IPS-11a (cell line): Measurements from ENCODE around the gene MED29.

Source experiments
- H3K4me3 ChIP-seq: one replicate; pipeline ENCODE4 v1.5.1; 2013; ENCODE audit warnings: low read depth, low read length, control low read depth

MED29 gene

DNA sequence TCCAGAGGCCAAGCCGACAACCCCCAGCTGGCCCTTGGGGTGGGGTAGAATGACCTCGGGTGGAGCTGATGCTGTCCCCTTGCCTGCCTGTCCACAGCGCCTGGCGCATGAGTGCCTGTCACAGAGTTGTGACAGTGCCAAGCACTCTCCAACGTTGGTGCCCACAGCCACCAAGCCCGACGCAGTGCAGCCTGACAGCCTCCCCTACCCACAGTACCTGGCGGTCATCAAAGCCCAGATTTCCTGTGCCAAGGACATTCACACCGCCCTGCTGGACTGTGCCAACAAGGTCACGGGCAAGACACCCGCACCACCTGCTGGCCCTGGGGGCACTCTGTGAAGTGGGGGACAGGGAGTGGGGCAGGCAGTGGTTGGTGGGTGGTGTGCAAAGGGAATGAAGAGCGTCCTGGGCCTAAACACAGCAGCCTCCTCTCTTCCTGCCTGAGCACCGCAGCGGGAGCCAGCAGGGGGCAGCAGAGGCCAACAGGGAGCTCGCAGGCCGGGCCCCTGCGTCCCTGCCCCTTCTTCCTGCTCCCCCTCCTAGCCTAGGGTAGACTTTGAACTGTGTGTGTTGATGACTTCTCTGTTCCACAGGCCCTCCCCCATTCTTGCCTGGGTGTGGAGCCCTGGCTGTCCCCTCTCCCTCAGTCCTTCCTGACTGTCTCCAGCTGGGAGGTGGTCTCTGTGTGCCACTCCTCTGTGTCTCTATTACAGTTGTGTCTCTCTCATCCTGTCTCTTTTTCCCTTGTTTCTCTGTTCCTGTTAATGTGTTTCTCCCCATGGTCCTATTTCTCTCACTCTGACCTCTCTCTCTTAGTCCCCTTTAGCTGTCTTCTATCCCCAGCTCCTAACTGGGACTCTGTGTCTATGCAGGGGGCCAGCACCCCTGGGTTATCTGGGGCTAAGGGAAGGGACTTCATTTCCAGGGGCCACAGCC, 6.5 kb downstream of the MED29 start:
- H3K4me3 ChIP-seq: no peak overlapping the region

DNA sequence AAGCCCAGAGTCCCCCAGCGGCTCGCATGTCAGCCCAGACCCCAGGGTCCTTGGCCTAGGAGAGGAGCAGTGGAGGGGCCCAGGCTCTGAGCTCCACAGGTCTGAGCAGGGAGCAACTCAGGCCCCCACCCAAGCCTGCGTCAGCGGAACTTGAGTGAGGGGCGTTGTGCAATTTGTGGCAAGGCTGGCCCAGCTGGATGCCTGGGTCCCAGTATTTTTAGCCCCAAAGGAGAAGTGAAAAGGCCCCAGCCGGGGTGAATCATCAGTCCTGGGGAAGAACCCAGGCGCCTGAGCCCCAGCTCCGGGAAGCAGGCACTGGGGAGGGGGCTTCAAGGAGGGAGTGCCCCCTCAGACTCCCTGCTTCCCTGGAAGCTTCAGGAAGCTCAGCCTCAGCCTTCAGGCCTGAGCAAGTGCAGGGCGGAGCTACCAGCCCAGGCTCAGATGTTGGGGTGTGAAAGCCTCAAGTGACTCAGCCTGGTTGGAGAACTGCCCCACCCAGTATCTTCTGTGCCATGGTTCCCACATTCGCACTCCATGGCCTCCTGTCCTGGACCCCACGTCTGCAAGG, 7.2 kb downstream of the MED29 start:
- H3K4me3 ChIP-seq: no peak overlapping the region

DNA sequence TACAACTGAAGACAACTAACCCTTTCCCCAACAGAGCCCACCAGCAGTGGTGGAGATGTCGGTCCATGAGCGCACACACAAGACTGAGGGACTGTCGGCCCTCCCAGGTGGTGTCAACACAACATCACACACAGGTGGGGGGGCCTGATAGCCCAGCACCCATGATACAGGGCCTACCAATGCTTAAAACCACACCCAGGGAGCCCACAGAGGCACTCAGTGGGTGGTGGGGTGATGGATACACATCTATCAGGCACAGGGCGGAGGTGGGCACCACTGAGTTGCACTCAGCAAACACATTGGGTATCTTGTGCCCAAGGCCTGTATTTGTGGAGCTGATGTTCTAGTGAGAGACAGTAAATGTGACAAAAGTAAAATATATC, 8.5 kb downstream of the MED29 start:
- no peak overlapping the region for H3K4me3 ChIP-seq

DNA sequence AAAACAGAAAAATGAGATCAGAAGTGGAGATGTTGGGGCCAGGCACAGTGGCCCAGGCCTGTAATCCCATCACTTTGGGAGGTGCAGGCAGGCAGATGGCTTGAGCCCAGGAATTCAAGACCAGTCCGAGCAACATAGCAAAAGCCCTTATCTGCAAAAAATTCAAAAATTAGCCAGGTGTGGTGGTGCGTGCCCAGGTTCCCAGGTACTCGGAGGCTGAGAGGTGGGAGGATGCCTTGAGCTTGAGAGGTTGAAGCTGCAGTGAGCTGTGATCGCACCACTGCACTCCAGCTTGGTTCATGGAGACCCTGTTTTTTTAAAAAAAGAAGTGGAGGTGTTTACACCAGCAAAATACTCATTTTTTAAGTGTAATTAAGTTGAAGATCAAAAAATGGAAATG, 8.9 kb downstream of the MED29 start:
- no peak overlapping the region for H3K4me3 ChIP-seq

DNA sequence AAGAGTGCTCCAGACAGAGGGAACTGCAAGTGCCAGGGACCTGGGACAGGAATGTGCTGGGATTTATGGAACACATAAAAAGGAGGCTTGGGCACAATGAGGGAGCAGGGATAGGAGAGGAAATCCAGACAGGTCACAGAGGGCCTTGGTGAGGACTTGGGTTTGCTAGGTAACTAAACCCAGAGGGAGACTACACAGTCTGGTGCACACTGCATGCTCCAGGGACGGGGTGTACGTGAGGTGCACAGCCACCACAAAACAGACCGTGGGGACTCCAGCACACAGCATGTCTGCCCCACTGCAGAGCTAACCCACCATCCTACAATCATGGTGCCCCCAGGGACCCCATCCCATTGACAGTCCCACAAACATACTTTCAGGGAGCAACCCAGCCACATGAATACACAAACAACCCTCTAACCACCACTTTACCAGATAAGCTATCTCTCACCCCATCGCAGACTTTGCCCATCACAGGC, 9.9 kb downstream of the MED29 start:
- no peak overlapping the region for H3K4me3 ChIP-seq

DNA sequence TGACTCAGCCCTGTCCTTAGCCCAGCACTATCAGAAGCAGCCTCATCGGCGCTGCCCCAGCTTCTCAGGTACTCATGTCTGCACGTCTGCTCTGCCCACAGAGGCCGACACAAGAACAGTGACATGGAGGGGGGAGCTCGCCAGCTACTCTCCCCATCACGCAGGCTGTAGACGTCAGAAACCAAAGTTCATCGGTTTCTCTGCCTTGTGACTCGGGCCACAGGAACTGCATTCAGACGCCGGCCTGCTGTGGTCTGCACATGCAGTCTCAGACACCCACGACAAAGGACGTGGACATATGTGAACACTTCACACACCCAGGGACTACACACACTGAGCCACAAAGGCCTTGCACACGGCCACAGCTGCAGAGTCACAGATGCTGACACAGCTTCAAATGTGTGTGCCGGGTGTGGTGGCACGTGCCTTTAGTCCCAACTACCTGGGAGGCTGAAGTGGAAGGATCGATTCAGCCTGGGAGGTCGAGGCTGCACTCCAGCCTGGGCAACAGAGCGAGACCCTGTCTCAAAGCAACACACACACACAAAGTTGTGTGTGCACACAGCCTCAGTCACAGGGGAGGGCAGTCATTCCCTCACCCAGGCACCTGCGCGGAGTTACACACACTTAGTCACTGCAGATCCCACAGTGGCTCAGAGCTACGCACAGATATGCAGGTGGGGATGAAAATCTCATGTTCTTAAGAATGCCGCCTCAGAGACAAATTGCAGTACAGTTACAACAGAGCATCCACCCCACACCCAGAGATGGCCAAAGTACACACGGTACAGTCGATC, 10.6 kb downstream of the MED29 start:
- H3K4me3 ChIP-seq: peak overlapping the region; percentile 21

DNA sequence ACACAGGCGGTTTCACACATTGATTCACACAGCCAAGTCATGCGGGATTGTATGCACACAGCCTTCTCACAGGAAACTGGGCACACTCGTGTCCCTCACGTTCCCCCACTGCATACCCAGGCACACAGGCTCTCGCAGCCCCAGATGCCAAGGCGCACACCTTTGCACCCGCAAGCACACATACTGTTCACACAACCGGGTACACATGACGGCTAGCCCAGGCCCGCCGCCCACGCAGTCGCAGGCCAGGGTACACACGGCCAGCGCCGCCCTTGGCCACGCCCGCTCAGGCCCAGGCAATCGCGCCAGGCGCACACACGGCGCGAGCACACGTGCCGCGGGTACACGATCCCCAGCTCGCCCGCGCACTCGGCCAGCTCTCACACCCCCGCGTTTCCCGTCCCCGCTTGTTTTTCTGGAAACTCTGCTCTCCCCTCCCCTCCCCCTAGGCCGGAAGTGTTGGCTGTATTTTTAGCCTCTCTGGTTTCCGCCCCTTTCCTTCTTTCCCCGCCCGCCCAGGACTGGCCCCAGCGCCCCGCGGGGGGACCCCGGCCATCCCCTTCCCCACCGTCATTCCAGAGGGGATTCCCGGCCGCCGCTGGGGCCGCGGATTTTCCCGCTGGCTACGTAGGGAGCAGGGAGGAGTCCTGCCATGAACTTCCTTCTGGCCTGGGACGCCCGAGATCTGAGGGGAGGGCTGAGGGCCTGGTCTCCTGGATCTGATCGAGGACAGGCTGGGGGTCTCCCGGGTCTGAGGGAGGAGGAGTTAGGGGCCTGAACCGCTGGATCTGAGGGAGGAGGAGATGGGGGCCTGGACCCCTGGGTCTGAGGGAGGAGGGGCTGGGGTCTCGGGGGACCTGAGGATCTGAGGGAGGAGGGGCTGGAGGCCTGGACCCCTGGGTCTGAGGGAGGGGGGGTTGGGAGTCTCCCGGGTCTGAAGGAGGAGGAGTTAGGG, 11.4 kb downstream of the MED29 start:
- H3K4me3 ChIP-seq: peak overlapping the region; percentile 39

DNA sequence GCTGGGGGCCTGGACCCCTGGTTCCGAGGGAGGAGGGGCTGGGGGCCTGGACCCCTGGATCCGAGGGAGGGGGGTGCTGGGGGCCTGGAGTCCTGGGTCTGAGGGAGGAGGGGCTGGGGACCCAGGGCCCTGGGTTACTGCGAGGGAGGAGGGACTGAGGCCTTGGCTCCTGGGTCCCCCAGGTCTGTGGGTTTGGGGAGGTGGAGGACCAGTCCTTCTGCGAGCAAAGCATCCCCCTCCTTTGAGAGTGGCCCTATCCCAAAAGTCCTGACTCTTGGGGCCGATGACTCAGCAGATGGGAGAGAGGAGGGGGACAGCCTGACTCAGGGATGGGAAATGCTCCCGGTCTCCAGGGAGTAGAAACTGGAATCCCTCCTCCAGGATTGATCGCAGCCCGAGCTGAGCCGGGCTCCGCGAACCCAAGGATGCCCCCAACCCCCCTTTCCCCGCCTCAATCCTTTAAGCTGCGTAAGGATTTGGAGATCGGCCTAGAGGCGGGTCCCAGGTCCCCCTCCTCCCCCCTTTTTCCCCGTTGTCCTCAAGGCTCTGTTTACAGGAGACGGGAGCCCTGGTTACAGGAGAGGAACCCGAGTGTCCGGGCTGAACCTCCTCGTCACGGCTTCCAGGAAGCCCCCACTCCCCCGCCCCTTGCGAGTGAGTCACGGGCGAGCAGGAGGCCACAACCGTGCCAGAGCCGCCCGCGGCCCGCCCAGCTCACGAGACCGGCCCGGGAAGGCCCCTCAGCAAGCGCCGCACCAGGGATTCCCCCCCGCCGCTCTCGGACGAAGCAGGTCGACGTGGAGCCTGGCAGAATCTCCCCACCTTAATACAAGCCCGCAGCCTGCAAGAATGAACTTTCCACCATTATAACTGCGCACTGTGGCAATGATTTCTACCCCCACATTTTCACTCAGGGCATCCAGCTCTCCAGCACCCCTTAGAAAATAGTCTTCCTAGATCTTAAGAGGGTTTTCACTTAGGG, 12.4 kb downstream of the MED29 start:
- peak overlapping the region; percentile 39 for H3K4me3 ChIP-seq

DNA sequence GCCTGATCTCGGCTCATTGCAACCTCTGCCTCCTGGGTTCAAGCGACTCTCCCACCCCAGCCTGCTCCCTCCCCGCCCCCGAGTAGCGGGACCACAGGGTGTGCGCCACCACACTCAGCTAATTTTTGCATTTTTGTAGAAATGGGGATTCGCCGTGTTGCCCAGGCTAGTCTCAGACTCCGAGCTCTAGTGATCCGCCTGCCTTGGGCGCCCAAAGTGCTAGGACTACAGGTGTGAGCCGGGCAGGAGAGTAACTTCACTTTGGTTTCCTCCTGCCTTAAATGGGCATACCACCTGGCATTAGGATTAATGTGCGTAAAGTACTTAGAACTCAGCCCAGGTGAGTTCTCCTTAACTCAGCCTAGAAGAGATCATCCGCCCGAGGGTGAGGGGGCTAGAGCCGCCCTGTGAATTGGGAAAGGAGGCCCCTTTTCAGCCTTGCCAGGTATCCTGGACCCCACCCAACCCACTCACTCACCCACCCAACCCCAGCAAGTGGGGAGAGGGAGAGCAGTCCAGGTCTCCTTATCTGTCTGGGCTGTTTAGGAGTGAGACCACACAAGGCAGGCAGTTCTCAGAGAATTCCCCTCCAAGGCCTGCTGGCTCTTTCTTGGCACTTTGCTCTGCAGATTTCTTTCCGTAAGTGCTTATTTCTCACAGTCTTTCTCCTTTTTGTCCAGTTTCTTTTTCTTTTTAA, 14.2 kb downstream of the MED29 start:
- H3K4me3 ChIP-seq: no peak overlapping the region

DNA sequence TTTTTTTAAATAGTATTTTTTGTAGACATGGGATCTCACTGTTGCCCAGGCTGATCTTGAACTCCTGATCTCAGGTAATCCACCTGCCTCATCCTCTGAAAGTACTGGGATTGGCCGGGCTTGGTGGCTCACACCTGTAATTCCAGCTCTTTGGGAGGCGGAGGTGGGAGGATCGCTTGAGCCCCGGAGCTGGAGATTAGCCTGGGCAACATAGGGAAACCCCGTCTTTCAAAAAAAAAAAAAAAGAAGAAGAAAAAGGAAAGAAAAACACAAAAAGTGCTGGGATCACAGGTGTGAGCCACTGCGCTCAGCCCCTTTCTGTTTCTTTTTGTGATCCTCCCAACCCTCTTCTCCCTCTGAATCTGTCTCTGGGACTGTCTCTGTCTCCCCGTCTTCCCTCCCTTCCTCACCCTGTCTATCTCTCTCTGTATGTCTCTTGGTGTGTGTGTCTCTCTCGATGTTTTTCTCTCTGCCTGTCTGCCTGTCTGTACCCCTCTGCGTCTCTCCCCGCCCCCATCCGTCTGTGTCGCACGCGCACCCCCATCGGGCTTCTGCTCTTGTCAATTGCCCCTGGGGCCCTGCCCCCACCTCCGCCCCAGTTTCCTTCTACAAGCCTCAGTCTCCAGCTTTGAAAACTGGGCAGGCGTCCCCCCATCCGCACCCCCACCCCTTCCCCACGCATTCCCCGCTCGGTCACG, 14.9 kb downstream of the MED29 start:
- H3K4me3 ChIP-seq: peak overlapping the region; percentile 13

DNA sequence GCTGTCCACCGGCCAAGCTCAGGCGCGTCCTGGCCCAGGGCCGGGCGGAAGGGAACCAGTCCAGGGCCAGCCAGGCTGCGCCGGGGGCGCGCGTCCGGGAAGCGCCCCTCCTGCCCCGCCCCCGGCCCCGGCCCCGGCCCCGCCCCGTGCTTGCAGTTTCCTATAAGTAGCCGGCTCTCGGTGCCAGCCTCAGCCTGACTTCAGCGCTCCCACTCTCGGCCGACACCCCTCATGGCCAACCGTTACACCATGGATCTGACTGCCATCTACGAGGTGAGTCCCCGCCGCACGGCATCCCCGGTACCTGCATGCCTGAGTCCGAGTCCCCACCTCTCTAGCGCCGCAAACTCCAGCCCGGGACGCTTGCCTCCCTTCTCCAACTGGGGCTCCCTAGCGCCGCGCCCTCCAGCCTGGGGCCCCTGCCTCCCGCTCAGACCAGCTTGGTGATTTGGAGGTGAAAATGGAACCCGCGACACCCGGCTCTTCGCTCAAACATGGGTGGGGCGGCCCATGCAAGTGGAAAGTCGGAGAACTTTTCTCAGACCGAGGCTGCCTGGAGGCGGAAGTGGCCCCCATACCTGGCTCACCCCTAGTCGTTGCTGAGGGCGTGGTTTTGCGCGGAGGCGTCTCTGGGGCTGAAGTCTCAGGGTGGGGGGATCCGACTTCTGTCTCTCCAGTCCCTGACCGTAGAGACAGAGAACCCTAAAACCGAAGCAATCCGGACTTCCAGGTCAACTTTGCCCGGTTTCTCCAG, 15.7 kb downstream of the MED29 start, which contains the start of gene ZFP36:
Gene ZFP36, plus strand, starts transcription at position 192 of the 754 bp plus-strand sequence. Its CDS starts 58 bp downstream, at position 250.
- peak within 1 kb of the TSS; percentile 91 for H3K4me3 ChIP-seq

DNA sequence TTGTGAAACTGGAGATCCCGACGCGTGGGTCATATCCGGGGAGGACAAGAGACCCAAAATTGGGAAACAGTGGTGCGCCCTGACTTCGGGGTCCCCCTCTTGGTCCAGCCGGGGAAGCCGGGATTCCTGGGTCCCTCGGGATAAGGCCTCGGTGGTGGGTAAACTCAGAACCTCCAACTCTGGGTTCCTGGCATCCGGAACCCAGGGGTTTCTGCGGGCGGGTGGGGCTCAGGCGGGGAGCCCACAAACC, 16.2 kb downstream of the MED29 start:
- H3K4me3 ChIP-seq: peak overlapping the region; percentile 91

DNA sequence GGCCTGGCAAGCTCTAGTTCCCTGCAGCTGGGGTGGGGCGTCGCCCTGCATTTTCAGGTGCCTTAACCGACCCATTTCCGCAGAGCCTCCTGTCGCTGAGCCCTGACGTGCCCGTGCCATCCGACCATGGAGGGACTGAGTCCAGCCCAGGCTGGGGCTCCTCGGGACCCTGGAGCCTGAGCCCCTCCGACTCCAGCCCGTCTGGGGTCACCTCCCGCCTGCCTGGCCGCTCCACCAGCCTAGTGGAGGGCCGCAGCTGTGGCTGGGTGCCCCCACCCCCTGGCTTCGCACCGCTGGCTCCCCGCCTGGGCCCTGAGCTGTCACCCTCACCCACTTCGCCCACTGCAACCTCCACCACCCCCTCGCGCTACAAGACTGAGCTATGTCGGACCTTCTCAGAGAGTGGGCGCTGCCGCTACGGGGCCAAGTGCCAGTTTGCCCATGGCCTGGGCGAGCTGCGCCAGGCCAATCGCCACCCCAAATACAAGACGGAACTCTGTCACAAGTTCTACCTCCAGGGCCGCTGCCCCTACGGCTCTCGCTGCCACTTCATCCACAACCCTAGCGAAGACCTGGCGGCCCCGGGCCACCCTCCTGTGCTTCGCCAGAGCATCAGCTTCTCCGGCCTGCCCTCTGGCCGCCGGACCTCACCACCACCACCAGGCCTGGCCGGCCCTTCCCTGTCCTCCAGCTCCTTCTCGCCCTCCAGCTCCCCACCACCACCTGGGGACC, 16.6 kb downstream of the MED29 start:
- peak overlapping the region; percentile 91 for H3K4me3 ChIP-seq

DNA sequence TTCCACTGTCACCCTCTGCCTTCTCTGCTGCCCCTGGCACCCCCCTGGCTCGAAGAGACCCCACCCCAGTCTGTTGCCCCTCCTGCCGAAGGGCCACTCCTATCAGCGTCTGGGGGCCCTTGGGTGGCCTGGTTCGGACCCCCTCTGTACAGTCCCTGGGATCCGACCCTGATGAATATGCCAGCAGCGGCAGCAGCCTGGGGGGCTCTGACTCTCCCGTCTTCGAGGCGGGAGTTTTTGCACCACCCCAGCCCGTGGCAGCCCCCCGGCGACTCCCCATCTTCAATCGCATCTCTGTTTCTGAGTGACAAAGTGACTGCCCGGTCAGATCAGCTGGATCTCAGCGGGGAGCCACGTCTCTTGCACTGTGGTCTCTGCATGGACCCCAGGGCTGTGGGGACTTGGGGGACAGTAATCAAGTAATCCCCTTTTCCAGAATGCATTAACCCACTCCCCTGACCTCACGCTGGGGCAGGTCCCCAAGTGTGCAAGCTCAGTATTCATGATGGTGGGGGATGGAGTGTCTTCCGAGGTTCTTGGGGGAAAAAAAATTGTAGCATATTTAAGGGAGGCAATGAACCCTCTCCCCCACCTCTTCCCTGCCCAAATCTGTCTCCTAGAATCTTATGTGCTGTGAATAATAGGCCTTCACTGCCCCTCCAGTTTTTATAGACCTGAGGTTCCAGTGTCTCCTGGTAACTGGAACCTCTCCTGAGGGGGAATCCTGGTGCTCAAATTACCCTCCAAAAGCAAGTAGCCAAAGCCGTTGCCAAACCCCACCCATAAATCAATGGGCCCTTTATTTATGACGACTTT, 17.4 kb downstream of the MED29 start:
- H3K4me3 ChIP-seq: peak overlapping the region; percentile 91

DNA sequence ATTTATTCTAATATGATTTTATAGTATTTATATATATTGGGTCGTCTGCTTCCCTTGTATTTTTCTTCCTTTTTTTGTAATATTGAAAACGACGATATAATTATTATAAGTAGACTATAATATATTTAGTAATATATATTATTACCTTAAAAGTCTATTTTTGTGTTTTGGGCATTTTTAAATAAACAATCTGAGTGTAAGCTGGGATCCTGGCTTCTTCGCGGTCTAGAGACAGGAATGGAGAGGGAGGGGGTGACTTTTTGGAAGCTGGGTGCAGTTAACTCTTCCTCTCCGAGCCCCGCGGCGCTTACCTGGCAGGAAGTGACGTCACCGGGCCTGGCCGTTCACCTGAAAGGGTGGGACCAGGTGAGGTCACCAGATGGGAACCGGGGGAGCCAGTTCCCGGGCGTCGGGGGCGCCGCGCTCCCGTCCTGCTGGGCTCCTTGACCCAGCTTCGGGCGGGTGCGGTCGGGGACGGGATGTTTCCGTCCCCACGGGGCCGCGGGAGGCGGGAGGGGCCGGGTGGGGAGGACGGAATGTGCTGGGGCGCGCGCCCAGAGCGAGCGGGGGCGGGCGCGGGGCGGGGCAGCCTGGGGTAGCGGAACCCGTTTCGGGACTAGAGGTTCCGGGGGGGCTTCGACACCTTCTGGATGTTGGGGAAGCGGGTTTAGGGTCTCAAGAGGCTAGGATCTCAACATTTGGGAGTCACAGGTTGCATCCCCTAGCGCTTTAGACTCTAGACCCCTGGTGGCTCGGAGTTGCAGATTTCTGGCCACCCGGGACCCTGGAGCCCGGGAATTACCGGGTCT, 18.2 kb downstream of the MED29 start:
- peak overlapping the region; percentile 63 for H3K4me3 ChIP-seq
